ENCODE measurements around the gene SF1.
A peak's percentile ranks its signal among the peaks of the same experiment; 100 is the strongest.

The SF1 gene

GRCh38 chr11:64723117-64723906 lies 55.0 kb downstream of the SF1 start, which contains the start of gene NRXN2:
TSS of gene NRXN2 (minus strand) at chr11:64723197. CDS start at chr11:64713699, 9,498 bp downstream.
- DNase-seq = peak; percentile 83 to 97

- DNase-seq = no peak
Observed at GRCh38 chr11:64722141-64723065, 55.9 kb downstream of the SF1 start.

GRCh38 chr11:64721359-64721699 lies 57.0 kb downstream of the SF1 start:
- no peak for DNase-seq

- no peak for DNase-seq
Observed at GRCh38 chr11:64720640-64721358, 57.5 kb downstream of the SF1 start.

- no peak for DNase-seq
Observed at GRCh38 chr11:64720167-64720566, 58.2 kb downstream of the SF1 start.

- DNase-seq = no peak
Observed at GRCh38 chr11:64719406-64719805, 58.9 kb downstream of the SF1 start.

- no peak for DNase-seq
Observed at GRCh38 chr11:64718780-64719124, 59.6 kb downstream of the SF1 start.

- no peak for DNase-seq
Observed at GRCh38 chr11:64718084-64718779, 60.1 kb downstream of the SF1 start.

GRCh38 chr11:64717268-64717578 lies 61.1 kb downstream of the SF1 start:
- no peak for DNase-seq

GRCh38 chr11:64716473-64717267 lies 61.7 kb downstream of the SF1 start:
- DNase-seq = no peak

- no peak for DNase-seq
Observed at GRCh38 chr11:64715756-64716472, 62.4 kb downstream of the SF1 start.

- DNase-seq = no peak
Observed at GRCh38 chr11:64715110-64715509, 63.2 kb downstream of the SF1 start.

- peak; percentile 35 to 62 for DNase-seq
Observed at GRCh38 chr11:64714666-64715065, 63.7 kb downstream of the SF1 start.

All from NCI-H526 (cell line).